DMS153 treated with DMSO at 0.1 percent for 48 hours (cell line): ENCODE results near the gene CDC73.

Experiments used
- DNase-seq: peaks from one replicate; lab custom pipeline; 2025; ENCODE audit not compliant: unreplicated experiment; lab: John Stamatoyannopoulos, UW

Gene CDC73

DNA sequence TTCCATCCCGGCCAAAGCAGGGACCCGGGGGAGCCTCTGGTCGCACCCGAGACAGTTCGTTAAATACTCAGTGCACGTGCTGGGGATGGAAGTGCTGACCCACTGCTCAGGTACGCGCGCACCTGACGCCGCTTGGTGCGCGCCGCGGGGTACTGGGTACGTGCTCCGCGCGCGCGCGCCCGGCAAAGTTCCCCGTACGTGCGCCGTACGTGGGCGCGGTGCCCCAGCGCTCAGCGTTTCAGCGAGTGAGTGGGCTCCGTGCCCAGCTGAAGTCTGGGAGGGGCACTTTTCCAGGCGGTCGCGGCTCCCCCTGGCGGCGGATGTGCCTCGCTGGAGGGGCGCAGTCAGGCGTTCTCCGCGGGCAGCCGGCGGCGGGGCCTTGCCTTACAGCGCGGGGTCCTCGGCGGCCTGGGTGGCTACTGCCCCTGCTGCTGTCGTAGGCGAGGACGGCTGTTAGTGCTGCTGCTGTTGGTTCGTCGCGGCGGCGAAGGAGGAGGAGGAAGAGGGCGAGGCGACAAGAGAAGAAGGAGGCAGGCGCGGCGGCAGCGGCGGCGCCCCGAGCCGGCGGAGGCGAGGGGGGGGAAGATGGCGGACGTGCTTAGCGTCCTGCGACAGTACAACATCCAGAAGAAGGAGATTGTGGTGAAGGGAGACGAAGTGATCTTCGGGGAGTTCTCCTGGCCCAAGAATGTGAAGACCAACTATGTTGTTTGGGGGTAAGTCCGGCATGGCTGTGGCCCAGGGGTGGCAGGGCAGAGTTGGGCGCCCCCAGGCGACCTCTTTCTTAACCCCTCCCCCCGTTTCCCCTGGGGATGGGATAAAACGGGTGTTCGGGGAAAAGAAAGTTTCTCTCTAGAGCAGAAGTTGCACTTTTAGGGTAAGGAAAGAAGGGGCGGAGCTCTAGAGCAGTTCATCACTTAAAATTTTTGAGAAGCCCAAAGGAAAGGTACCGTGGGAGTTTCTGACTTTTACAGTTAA lies at the start of gene CDC73:
TSS of gene CDC73 (plus strand) at position 416 of the 978 bp plus-strand sequence. CDS start at position 586, 170 bp downstream.
- peak; percentile 96 for DNase-seq

DNA sequence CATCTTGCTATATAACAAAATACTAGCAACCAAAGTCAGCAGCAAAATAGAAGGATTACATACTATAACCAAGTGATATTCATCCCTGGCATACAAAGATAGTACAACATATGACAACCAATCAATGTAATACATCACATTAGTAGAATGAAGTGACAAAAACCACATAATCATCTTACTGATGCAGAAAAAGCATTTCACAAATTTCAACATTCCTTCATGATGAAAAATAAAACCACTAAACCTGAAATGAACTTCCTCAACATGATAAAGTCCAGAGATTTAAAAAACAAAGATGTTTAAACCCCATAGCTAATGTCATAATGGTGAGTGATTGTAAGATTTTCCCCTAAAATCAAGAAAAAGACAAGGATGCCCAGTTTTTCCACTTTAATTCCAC lies 43.8 kb upstream of the CDC73 start:
- no peak for DNase-seq

DNA sequence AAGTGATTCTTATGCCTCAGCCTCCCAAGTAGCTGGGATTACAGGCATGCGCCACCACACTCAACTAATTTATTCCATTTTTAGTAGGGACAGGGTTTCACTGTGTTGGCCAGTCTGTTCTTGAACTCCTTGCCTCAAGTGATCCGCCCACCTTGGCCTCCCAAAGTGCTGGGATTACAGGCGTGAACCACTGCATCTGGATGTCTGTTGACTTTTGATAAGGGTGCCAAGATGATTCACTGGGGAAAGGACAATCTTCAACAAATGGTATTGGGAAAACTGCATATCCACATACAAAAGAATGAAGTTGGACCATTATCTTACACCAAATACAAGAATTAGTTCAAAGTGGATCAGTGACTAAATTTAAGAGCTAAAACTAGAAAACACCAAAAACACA lies 42.6 kb upstream of the CDC73 start:
- no peak for DNase-seq

DNA sequence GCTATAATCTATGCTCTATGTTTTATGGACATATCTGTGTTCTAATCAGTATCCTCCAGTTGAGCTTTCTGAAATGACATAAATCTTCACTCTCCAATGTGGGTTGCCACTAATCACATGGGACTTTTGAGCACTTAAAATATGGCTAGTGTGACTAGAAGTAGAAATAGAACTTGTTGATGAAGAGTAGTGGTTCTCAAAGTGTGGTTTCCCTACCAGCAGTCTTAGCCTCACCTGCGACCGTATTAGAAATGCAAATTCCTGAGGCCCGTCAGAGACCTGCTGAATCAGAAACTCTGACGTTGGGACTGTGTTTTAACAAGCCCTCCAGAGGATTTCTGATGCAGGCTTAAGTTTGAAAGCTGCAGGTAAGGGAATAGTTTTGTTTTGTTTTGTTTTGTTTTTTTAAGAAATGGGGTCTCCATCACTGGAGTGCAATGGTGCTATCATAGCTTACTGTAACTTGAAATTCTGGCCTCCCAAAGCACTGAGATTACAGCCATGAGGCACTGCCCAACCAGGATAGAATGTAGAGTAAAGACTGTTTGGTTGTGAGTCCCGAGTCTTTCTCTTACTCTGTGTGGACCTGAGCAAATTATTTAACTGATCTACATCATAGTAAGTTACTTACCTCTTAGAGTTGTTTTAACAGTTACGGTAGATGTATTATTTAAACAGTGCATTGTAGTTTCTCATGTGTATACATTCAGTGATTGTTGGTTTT lies 38.3 kb upstream of the CDC73 start:
- DNase-seq: no peak

DNA sequence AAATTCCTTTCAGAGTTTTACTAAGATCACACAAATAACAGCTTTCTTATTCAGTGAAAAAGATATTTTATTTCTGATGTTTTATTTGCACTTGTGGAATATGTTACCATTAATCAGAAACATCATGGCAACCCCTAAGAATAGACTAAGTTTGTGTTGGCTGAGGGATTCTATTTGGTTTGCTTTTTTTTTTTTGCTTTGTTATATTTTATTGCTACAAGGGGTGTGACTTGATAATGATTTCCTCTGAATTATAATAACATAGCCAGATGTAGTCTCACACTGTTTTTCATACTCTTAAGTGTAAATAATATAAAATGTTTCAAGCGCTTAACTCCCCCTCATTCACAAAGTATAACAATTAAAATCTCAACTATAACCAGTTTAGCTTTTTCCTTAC lies 36.6 kb upstream of the CDC73 start:
- no peak for DNase-seq

DNA sequence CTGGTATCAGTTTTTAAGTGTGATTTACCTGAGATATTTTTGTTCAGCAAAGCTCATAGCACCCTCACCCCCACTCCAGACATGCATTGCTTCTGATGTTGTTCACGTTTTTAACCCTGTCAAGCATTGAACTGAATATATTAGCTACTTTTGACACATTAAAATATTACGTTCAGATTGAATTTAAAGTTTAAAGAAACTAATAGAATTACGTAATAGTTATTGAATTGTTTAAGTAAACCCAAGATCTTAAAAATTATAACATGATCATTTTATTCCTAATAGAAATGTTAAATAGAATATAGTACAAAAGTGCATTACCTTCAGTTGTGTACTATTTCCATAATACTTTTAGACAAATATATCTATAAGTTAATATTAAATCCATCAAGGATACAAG lies 35.5 kb upstream of the CDC73 start:
- DNase-seq: no peak

DNA sequence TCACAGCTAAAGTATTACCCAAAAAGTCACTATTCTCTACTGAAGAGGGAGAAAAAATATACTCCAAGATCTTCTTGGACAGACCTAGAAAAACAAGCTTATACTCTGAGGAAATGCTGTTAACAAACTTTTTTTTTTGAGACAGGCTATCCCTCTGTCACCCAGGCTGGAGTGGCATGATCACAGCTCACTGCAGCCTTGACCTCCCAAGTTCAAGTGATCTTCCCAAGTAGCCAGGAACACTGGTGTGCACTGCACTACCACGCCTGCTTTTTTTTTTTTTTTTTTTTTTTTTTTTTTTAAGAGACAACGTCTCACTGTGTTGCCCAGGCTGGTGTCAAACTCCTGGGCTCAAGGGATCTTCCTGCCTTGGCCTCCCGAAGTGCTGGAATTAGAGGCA lies 33.9 kb upstream of the CDC73 start:
- DNase-seq: no peak

DNA sequence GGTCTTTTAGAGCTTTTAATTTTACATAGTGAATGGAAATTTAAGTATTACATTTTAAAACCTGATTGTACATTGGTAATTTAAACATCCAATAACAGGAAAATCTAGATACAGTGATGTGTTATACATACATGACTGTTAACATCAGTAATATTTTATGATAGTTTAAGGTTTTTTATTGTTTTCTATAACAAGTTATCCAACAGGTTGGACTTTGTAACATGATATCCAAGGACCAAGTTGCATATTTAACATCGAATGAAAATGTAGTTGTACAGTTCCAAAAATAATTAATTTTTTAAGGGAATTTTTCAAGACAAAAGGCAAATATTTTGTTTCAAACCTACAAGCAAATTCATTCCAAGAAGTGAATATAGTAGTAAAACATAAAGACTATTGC lies 31.0 kb upstream of the CDC73 start:
- no peak for DNase-seq

DNA sequence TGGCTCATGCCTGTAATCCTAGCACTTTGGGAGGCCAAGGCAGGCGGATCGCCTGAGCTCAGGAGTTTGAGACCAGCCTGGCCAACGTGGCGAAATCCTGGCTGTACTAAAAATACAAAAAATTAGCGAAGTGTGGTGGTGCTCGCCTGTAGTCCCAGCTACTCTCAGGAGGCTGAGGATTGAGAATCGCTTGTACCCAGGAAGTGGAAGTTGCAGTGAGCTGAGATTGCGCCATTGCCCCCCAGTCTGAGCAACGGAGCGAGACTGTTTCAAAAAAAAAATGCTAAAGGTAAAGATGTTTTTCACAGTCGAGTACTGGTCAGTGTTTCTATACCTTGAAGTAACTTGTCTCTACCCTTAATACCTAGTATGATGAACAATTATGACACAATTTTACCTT lies 27.7 kb upstream of the CDC73 start:
- DNase-seq: no peak

DNA sequence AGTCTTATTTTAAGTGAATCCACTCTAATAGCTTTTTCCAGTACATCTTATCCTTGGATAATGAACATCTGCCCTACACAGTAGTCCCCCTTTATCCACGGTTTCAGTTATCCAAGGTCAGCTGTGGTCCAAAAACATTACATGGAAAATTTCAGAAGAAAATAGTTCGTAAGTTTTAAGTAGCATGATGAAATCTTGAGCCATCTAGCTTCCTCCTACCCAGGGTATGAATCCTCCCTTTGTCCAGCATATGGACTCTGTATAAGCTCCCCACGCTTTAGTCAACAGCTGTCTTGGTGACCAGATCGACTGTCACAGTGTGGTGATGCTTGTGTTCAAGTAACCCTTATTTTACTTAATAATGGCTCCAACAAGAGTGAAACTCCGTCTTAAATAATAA lies 19.2 kb upstream of the CDC73 start:
- no peak for DNase-seq

DNA sequence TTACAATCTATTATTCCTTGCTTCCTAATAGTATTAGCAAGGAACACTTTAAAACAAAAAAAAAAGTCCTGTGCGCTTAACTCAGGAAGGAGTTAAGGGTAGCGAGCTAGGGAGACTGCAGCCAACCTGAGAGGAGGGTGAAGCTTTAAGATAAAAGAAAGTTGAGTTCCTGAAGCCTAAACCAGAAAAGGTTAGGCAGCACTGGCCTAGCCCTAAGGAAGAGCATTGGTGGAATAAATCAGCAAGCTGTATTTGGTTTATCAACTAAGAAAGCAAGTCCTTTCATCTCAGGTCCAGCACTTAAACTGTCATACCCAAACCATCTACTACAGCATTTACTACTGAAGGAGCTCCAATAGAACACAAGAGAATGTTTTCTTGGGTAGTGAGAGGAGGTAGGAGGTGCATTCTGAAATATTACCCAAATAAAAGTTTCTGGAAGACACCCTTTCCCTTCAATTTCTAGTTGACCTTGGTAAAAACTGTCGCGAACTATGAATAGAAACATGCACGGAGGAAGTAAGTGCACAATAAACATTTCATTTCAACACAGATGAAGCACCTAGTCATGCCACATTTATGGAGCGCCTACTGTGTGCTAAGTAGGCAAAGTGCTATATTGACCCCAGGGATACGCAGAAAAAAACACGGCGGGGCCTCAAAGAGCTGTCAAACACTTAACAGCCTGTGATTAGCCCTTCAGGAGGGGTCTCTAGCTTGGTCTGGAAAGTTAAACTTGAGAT lies 17.9 kb upstream of the CDC73 start:
- no peak for DNase-seq

DNA sequence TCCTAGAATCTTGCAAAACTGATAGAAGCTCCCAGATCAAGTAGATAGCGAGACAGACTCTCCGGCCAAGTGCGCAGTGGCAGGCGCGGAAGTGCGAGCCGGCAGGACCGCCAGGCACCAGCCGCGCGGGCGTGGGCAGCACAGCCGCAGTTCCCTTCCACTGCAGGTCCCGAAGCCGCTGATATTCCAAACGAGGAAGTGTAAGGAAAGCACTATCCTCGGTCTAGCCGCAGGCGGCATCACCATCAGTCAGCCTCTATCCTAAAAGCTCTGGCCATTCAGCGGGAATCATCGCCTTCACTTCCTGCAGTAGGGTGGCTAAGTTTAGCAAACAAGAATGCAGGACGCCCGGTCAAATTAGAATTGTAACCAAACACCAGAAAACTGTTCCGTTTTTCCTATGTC lies 17.3 kb upstream of the CDC73 start:
- DNase-seq: peak; percentile 85

DNA sequence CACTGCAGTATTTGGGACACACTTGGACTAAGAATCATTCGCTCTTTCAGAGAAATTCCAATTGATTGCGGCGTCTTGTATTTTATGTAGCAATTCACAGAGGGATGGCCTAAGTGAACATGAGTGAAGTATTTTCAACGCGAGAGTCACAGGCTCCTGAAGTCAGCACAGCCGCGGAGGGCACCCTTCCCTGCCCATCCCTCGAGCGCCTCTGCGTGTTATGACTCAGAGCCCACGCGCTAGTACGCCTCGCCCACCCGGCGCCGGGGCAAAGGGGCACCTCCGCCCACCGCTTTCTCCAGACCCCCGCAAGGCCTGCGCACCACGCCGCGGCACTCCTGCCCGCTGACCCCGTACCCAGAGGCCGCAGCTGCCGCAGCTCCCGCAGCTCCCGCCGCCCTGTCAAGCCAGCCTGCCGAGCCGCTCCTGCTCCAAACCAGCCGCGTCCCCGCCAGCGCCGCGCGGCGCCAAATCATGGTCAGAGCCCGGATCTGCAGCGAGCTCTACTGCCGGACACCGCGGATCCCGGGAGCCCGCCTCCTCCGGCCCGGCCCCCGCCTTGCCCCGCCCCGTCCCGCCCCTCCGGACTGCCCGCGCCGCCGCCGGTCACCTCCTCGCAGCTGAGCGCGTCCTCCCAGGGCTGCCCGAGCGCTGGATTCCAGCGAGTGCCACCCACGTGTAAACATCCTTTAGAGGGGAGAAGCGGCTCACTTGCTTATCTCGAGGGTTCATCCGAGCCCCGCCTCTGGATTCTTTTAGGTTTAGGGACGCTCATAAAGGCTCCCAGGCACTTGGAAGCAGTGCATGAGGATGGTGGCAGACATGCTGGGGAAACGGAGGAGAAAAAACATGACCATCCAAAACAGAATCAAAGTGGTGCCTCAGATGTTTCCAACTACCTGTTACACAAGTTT lies 16.7 kb upstream of the CDC73 start, which contains the start of gene GLRX2:
TSS of gene GLRX2 (minus strand) at position 508 of the 914 bp plus-strand sequence. CDS start at position 476, 32 bp downstream.
- DNase-seq: peak; percentile 85

DNA sequence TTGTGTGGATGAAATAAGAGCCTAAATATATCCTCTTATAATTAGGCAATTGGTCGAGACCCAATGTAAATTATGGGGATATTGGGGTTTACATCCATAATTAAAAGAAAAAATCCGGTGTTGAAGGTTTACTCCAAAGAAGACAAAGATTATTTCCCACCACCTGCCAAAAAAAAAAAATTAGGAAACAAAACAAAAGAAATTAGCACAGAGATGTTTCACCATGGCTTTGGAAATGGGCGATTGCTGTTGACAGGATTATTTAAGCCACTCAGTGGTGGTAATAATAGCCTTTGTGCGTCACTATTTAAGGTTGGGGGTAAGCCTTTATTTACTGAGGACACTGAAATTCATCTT lies 16.0 kb upstream of the CDC73 start:
- no peak for DNase-seq

DNA sequence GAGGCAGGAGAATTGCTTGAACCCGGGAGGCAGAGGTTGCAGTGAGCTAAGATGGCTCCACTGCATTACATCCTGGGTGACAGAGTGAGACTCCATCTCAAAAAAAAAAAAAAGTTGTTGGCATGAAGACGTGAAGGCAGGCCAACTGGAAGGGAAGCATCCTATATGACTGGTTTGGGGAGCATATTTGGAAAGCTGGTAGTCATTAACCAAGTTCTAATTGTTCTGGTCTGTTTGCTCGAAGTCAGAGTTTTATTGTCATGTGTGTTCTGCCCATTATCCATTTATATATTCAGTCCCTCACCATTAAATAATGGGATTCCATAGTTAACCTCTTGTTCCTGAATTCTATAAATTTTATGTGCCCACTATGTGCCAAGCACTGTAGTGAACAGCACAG lies 13.4 kb upstream of the CDC73 start:
- no peak for DNase-seq

DNA sequence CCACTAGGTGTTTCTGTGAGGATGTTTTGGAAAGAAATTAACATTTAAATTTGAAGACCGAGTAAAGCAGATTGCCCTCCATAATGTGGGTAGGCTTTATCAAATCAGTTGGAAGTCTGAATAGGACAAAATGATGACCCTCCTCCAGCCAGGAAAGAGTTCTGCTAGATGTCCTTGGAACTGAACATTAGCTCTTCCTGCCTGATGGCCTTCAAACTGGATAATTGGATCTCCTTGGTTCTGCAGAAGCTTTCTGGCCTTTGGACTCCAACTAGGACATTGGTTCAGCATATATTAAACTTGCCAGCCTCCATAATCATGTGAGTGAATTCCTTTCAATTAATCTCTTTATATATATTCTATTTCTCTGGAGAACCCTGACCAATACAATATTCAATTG lies 12.2 kb upstream of the CDC73 start:
- no peak for DNase-seq

DNA sequence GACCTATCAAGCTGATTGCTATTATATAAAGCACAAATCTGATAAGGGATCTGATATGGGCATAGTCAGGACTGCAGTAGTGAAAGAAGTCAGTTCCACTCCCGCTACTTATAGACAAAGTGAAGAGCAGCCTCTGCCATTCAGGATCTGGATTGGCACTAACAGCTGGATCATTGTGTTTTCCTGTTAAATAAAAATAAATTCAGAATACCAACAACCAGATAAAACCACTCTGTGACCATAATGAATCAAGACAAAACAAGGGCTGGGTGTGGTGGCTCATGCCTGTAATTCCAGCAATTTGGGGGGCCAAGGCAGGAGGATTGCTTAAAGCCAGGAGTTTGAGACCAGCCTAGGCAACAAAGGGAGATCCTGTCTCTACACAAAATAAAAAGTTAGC lies 11.6 kb upstream of the CDC73 start:
- DNase-seq: no peak

DNA sequence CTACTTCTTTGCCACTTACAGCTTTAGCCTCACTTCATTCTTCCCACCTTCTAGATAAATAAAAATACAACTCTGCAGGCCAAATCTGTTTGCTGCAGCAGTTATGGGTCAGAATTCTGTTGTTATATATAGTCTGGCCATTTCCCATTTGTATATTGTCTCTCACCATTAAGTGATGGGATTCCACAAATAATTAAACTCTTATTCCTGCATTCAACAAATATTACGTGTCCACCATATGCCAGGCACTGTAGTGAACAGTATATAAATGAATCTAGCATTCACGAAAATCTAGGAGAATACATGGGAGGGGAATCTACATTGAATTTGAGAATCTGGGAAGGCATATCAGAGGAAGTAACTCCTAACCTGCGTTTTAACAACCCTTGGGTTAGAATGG lies 11.0 kb upstream of the CDC73 start:
- no peak for DNase-seq

DNA sequence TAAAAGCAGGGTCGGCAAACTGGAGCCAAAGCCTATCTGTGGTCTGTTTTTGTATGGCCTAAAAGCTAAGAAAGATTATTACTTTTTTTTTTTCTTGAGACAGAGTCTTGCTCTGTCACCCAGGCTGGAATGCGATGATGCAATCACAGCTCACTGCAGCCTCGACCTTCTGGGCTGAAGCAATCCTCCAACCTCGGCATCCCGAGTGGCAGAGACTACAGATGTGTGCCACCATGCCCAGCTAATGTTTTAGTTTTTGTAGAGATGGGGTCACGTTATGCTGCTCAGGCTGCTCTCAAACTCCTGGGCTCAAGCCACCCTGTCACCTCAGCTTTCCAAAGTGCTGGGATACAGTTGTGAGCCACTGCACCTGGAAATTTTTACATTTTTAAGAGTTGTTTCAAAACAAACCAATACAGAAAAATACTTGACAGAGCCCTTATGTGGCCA lies 10.2 kb upstream of the CDC73 start:
- DNase-seq: no peak

DNA sequence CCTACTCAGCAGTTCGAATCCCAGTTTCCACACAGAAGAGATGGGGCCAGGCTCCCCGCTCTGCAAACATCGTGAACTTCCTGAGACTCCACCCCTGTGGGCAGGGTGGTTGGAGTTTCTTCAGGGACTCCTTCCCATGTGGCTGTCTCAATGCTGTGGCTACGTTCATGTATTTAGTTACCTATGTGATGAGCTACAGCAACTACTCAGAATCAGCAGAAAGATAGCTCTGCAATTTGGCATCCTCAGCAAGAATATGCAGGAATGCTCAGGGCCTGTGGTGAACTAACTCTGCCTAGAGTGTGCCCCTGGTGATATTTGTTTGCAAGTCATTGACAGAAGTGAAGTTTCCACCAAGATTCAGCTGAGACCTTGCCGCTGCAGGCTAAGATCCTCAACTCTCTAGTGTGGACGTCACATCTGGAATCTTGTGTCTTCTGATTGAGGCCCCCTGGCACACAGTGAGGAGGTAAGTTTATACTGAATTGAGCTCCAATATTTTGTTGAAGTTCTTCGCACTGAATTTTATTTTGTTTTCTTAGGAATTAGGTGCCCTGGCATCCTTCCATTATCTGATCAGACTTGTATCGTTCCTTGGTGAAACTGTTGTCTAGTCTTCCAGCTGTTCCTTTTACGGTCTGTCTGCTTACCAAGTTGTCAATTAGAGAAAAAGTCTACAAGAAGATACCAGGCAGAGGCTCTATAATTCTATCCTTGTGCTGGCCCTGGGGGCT lies 8.4 kb upstream of the CDC73 start:
- no peak for DNase-seq
